HPDE6-E6E7 (cell line): ENCODE results near the gene ALDH3A1.

Source experiments
- DNase-seq: peaks from one replicate; pipeline ENCODE4 v3.0.0; 2011; ENCODE audit warnings: missing footprints; ENCODE audit errors: extremely low spot score

ALDH3A1 gene

GRCh38 chr17:19703828-19704613, 44.1 kb downstream of the ALDH3A1 start:
- DNase-seq: no peak

- DNase-seq: no peak
Measured at GRCh38 chr17:19703106-19703827, 44.8 kb downstream of the ALDH3A1 start.

- DNase-seq: no peak
Measured at GRCh38 chr17:19702217-19702641, 45.9 kb downstream of the ALDH3A1 start.
